CD4-positive, CD25-positive, alpha-beta regulatory T cell (primary cell): ENCODE data around the gene NUMB. TPM values are rescaled to one million over a fixed set of nuclear protein-coding genes. Genes with fewer than 3 reads are reported as not detected.
A peak's percentile ranks its signal among the peaks of the same experiment; 100 is the strongest.
"Not testable (repeated sequence)": the region's sequence is repeated elsewhere in the genome, so short reads cannot be mapped to it uniquely, and the experiment has no call there.

ENCODE experiments used
- ATAC-seq, 2 donors: fragments of 150-1000 bp; cut with Tn5 transposase; one replicate each; pipeline ENCODE4 v1.10.0; 2021; ENCODE audit warnings: low read depth in 2 of 2, moderate number of reproducible peaks in 2 of 2, moderate library complexity in 1 of 2
- DNase-seq, 3 donors: peaks; one replicate each; pipeline versions ENCODE4 v3.0.0 to v3.0.0-alpha.2; 2012 to 2022; ENCODE audit warnings: mixed read lengths in 1 of 3
- H3K27ac ChIP-seq: one replicate; pipeline ENCODE4 v1.7.0; 2013; ENCODE audit warnings: mild to moderate bottlenecking, low read length; ENCODE audit not compliant: insufficient read depth, poor library complexity, severe bottlenecking
- H3K27me3 ChIP-seq: one replicate; pipeline ENCODE4 v1.7.0; 2013; ENCODE audit warnings: low read length; ENCODE audit not compliant: control insufficient read depth, insufficient read depth
- H3K36me3 ChIP-seq: one replicate; pipeline ENCODE4 v1.7.0; 2013; ENCODE audit warnings: mild to moderate bottlenecking, low read length, moderate library complexity; ENCODE audit not compliant: control insufficient read depth, insufficient read depth
- H3K4me1 ChIP-seq: 2 replicates; pipeline ENCODE4 v1.7.0; 2013; ENCODE audit warnings: mild to moderate bottlenecking, low read length; ENCODE audit not compliant: insufficient read depth, control insufficient read depth, poor library complexity, severe bottlenecking
- H3K4me3 ChIP-seq: one replicate; pipeline ENCODE4 v1.7.0; 2013; ENCODE audit warnings: low read depth, mild to moderate bottlenecking, low read length, moderate library complexity
- H3K9me3 ChIP-seq, 2 experiments: 1 replicate in 1 of 2; 2 replicates in 1 of 2; pipeline ENCODE4 v1.7.0; 2013; ENCODE audit warnings: low read length in 2 of 2, mild to moderate bottlenecking in 1 of 2, moderate library complexity in 1 of 2; ENCODE audit not compliant: control insufficient read depth in 2 of 2
- H3K27ac Mint-ChIP-seq, 3 donors: one replicate each; pipeline ENCODE4 v1.8.0; 2020 to 2022; ENCODE audit warnings: mild to moderate bottlenecking in 3 of 3, mixed read lengths in 3 of 3, moderate library complexity in 2 of 3
- H3K27me3 Mint-ChIP-seq: one replicate; pipeline ENCODE4 v1.8.0; 2022; ENCODE audit warnings: mild to moderate bottlenecking, mixed read lengths
- H3K36me3 Mint-ChIP-seq: one replicate; pipeline ENCODE4 v1.8.0; 2020; ENCODE audit warnings: mixed read lengths
- H3K4me1 Mint-ChIP-seq, 4 donors: one replicate each; pipeline ENCODE4 v1.8.0; 2020 to 2022; ENCODE audit warnings: mixed read lengths in 4 of 4, mild to moderate bottlenecking in 1 of 4
- H3K4me3 Mint-ChIP-seq, 4 donors: one replicate each; pipeline ENCODE4 v1.8.0; 2020 to 2022; ENCODE audit warnings: mild to moderate bottlenecking in 4 of 4, mixed read lengths in 4 of 4, moderate library complexity in 3 of 4
- H3K9me3 Mint-ChIP-seq, 7 donors: one replicate each; pipeline ENCODE4 v1.8.0; 2020 to 2022; ENCODE audit warnings: mixed read lengths in 7 of 7, mild to moderate bottlenecking in 3 of 7, moderate library complexity in 2 of 7
- polyA plus RNA-seq, 4 donors: library from polyadenylated mRNA; unstranded; fragments of 300-500 nt; fragmentation: Illumina TruSeq; gene quantifications; one replicate each; pipeline ENCODE4 v1.2.3, GENCODE V29; 2021
- total RNA-seq: library from RNA; stranded (reverse); gene quantifications from one replicate; pipeline ENCODE4 v1.2.3, GENCODE V29; 2022

The NUMB gene
- total and polyA plus RNA-seq, 5 donors from 2014 or later, result 28.8 to 53.2 (median 32.9) TPM

GRCh38 chr14:73370561-73370960, 87.8 kb downstream of the NUMB start:
- Histone ChIP-seq H3K9me3 (no peaks in the 10 kb centered on the region), H3K4me3 (no peak overlapping the region), H3K27ac (no peak overlapping the region), H3K36me3 (no peaks in the 10 kb centered on the region), H3K4me1 (no peaks in the 10 kb centered on the region), H3K27me3 (no peaks in the 10 kb centered on the region)
- ATAC-seq (no peak), DNase-seq (no peak)
- H3K27me3 Mint-ChIP-seq, result no peaks in the 10 kb centered on the region
- peaks cover 3 to 12% (median 5%) of the 10 kb centered on the region in 4 donors for H3K4me1 Mint-ChIP-seq
- H3K36me3 Mint-ChIP-seq, result peaks cover 7% of the 10 kb centered on the region
- no peak overlapping the region for H3K4me3 Mint-ChIP-seq
- no peaks in the 10 kb centered on the region for H3K9me3 Mint-ChIP-seq
- H3K27ac Mint-ChIP-seq, result no peak overlapping the region

DNA sequence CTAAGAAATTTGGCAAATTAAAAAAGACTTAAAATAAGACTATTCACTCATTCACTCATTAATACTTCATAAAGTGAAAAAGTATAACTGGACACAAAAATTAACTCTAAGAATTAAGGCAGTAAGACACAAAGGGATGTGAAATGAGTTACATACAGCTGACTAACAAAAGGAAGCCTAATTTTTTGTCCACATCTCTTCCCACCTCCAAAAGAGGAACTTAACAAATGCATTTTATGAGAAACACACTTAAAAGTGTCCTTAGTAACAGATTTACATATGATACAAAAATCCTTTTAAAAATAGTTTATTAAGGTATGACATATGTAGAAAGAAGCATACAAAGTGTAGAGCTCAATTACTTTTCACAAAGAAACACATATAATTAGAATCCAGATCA, 88.9 kb downstream of the NUMB start:
- Mint-ChIP-seq H3K27ac (no peak overlapping the region), H3K4me1 (peaks cover 0 to 12% (median 5%) of the 10 kb centered on the region in 4 donors), H3K27me3 (no peaks in the 10 kb centered on the region), H3K36me3 (peaks cover 7% of the 10 kb centered on the region), H3K9me3 (no peaks in the 10 kb centered on the region), H3K4me3 (no peak overlapping the region)
- ATAC-seq, result no peak
- Histone ChIP-seq H3K36me3 (no peaks in the 10 kb centered on the region), H3K4me3 (no peak overlapping the region), H3K4me1 (no peaks in the 10 kb centered on the region), H3K27me3 (no peaks in the 10 kb centered on the region), H3K27ac (no peak overlapping the region), H3K9me3 (no peaks in the 10 kb centered on the region)
- no peak for DNase-seq

DNA sequence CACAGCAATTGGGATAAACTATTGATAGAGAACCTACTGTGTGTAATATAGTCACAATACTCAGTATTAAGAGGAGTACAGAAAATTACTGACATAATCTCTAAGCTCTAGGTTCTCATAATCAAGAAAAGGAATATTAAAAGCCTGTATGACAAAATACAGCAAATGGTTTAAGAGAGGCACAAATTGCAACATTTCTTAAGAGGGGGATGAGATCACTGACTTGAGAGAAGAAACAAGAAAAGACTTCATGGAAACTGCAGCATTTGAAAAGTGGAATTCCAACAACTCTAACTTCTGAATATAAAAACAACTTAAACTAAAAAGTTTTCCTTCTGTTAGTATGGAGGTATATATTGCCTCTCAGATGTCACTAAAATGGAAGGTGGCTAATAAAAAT, 89.7 kb downstream of the NUMB start:
- no peak for ATAC-seq
- Histone ChIP-seq H3K36me3 (peaks cover 2% of the 10 kb centered on the region), H3K4me3 (no peak overlapping the region), H3K9me3 (no peaks in the 10 kb centered on the region), H3K4me1 (no peaks in the 10 kb centered on the region), H3K27ac (no peak overlapping the region), H3K27me3 (no peaks in the 10 kb centered on the region)
- no peak for DNase-seq
- Mint-ChIP-seq H3K9me3 (no peaks in the 10 kb centered on the region), H3K4me1 (peaks cover 0 to 12% (median 4%) of the 10 kb centered on the region in 4 donors), H3K27me3 (no peaks in the 10 kb centered on the region), H3K4me3 (no peak overlapping the region), H3K27ac (no peak overlapping the region), H3K36me3 (peaks cover 12% of the 10 kb centered on the region)

GRCh38 chr14:73365727-73366126, 92.6 kb downstream of the NUMB start:
- ATAC-seq, result no peak
- H3K9me3 Mint-ChIP-seq, result peaks cover 0 to 1% (median 0%) of the 10 kb centered on the region in 7 donors
- H3K36me3 Mint-ChIP-seq, result peaks cover 17% of the 10 kb centered on the region
- H3K4me3 Mint-ChIP-seq, result no peak overlapping the region
- Histone ChIP-seq H3K27ac (no peak overlapping the region), H3K27me3 (no peaks in the 10 kb centered on the region), H3K9me3 (no peaks in the 10 kb centered on the region), H3K36me3 (peaks cover 2% of the 10 kb centered on the region), H3K4me1 (no peaks in the 10 kb centered on the region), H3K4me3 (no peak overlapping the region)
- H3K27ac Mint-ChIP-seq, result no peak overlapping the region
- peaks cover 0 to 14% (median under 1%) of the 10 kb centered on the region in 4 donors for H3K4me1 Mint-ChIP-seq
- no peaks in the 10 kb centered on the region for H3K27me3 Mint-ChIP-seq
- no peak for DNase-seq

GRCh38 chr14:73364559-73364958, 93.8 kb downstream of the NUMB start:
- peaks cover 2% of the 10 kb centered on the region for H3K36me3 ChIP-seq
- no peaks in the 10 kb centered on the region for H3K27me3 ChIP-seq
- no peaks in the 10 kb centered on the region for H3K27me3 Mint-ChIP-seq
- no peak overlapping the region for H3K27ac ChIP-seq
- H3K9me3 Mint-ChIP-seq, result peaks cover 0 to 1% (median 0%) of the 10 kb centered on the region in 7 donors
- peaks cover 23% of the 10 kb centered on the region for H3K36me3 Mint-ChIP-seq
- H3K4me3 ChIP-seq, result no peak overlapping the region
- peaks cover 4 to 14% (median 6%) of the 10 kb centered on the region in 4 donors for H3K4me1 Mint-ChIP-seq
- H3K4me3 Mint-ChIP-seq, result no peak overlapping the region
- DNase-seq (no peak), ATAC-seq (no peak)
- no peak overlapping the region for H3K27ac Mint-ChIP-seq
- H3K9me3 ChIP-seq, result no peaks in the 10 kb centered on the region
- H3K4me1 ChIP-seq, result no peaks in the 10 kb centered on the region

DNA sequence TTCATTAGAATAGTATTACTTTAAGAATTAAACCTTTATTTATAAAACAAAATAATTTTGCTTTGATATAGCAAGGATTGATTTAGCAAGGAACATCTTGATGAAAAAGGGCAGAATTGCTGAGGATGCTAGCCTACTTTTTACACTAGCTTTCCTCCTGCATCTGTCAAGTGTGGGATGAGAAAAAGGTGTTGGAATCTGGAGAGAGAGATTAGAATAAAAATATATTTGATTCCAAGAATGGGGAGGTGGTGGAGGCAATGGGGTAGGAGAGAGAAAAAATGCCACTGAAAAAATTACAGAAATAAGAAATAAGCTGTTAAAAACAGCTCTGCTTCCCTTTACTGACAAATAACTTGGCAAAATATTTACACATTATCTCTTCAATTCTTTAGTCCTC, 98.9 kb downstream of the NUMB start:
- Mint-ChIP-seq H3K27ac (peak overlapping the region in 1 of 3 donors; percentile 63), H3K4me3 (no peak overlapping the region), H3K36me3 (peaks cover 28% of the 10 kb centered on the region), H3K27me3 (no peaks in the 10 kb centered on the region), H3K9me3 (peaks cover 0 to 1% (median 0%) of the 10 kb centered on the region in 7 donors), H3K4me1 (peaks cover 6 to 21% (median 9%) of the 10 kb centered on the region in 4 donors)
- ATAC-seq, result no peak
- Histone ChIP-seq H3K9me3 (no peaks in the 10 kb centered on the region), H3K27ac (no peak overlapping the region), H3K4me1 (no peaks in the 10 kb centered on the region), H3K4me3 (no peak overlapping the region), H3K36me3 (peaks cover 2% of the 10 kb centered on the region), H3K27me3 (no peaks in the 10 kb centered on the region)
- DNase-seq, result no peak

GRCh38 chr14:73358187-73358586, 100.2 kb downstream of the NUMB start:
- Mint-ChIP-seq H3K4me3 (no peak overlapping the region), H3K27ac (peak overlapping the region in 1 of 3 donors; percentile 4), H3K36me3 (peaks cover 20% of the 10 kb centered on the region), H3K9me3 (peaks cover 0 to 1% (median 0%) of the 10 kb centered on the region in 7 donors), H3K4me1 (peaks cover 6 to 21% (median 9%) of the 10 kb centered on the region in 4 donors), H3K27me3 (no peaks in the 10 kb centered on the region)
- Histone ChIP-seq H3K9me3 (no peaks in the 10 kb centered on the region), H3K36me3 (peaks cover 2% of the 10 kb centered on the region), H3K27me3 (no peaks in the 10 kb centered on the region), H3K4me1 (no peaks in the 10 kb centered on the region), H3K27ac (no peak overlapping the region), H3K4me3 (no peak overlapping the region)
- ATAC-seq (no peak), DNase-seq (no peak)

DNA sequence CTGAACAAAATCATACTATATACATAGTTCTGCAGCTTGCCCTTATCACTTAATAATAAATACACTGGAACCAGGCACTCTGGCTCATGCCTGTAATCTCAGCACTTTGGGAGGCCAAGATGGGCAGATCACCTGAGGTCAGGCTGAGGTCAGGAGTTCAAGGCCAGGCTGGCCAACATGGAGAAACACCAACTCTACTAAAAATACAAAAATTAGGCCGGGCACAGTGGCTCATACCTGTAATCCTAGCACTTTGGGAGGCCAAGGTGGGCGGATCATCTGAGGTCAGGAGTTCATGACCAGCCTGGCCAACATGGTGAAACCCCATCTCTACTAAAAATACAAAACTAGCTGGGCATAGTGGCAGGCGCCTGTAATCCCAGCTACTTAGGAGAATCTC, 109.3 kb downstream of the NUMB start:
- not testable (repeated sequence) for H3K4me3 Mint-ChIP-seq, H3K36me3 ChIP-seq, H3K9me3 Mint-ChIP-seq, H3K4me3 ChIP-seq, H3K27me3 ChIP-seq, DNase-seq, H3K27me3 Mint-ChIP-seq, H3K4me1 ChIP-seq, H3K9me3 ChIP-seq, H3K27ac ChIP-seq, ATAC-seq, H3K27ac Mint-ChIP-seq
- H3K36me3 Mint-ChIP-seq, result peaks cover 13% of the 10 kb centered on the region
- peaks cover 0 to 14% (median 1%) of the 10 kb centered on the region in 4 donors for H3K4me1 Mint-ChIP-seq
